ENCODE results near the gene SLC11A2. TPM values are rescaled to one million over a fixed set of nuclear protein-coding genes. Genes with fewer than 3 reads are reported as not detected.

The SLC11A2 gene
- total and polyA plus RNA-seq, 9 of the 15 experiments (the other 6 are each of a cell fraction or from before 2014, with no cell fraction given): 21.1 to 54.0 (median 32.9) TPM

DNA sequence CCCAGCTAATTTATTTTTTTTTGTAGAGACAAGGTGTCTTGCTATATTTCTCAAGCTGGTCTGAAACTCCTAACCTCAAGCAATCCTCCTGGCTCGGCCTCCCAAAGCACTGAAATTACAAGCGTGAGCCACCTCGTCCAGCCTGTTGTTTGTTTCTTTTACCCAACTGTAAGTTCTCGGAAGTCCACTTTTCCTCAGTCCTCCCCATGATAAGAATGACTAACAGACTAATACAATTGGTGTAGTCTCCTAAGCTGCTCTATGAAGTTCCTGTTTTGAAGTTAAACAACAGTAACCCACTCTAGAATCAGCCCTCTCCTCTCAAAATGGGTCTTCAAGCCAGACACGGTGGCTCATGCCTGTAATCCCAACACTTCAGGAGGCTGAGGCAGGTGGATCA, 37.3 kb downstream of the SLC11A2 start:
- ChIA-PET POLR2A (no interaction called here), CTCF (ENCODE audit: low intra/inter-chr PET ratio) (interaction anchor here (0.6 to 1.3 kb wide), 2 partner anchors 163 to 171 kb away, joined by 3 to 8 read pairs; no protein-coding TSS in a partner anchor)
- Histone ChIP-seq H3K36me3 (ENCODE audit: control insufficient read depth, insufficient read depth, low read length) (peaks cover 69% of the 10 kb centered on the region), H3K79me2 (ENCODE audit: control insufficient read depth, insufficient read depth, low read length) (no peaks in the 10 kb centered on the region), H2AFZ (ENCODE audit: low read depth, low read length) (no peak overlapping the region), H3K4me1 (replicated peaks in 1 of 2; ENCODE audit: control insufficient read depth in 2 of 2, insufficient read depth in 2 of 2, low read length in 2 of 2) (no peaks in the 10 kb centered on the region), H3K9me3 (replicated peaks; ENCODE audit: control insufficient read depth, insufficient read depth, low read depth, low read length) (no peaks in the 10 kb centered on the region), H3K9me1 (ENCODE audit: control insufficient read depth, insufficient read depth, low read length) (no peaks in the 10 kb centered on the region), H3K4me3 (no peak overlapping the region), H3K9ac (ENCODE audit: insufficient read depth in 1 of 2, low read depth in 2 of 2, low read length in 2 of 2) (no peak overlapping the region), H3K27me3 (ENCODE audit: control insufficient read depth in 2 of 2, insufficient read depth in 2 of 2, low read length in 2 of 2) (no peaks in the 10 kb centered on the region), H3K4me2 (ENCODE audit: insufficient read depth, low read length) (no peak overlapping the region), H4K20me1 (replicated peaks; ENCODE audit: control insufficient read depth, insufficient read depth, low read length) (no peaks in the 10 kb centered on the region), H3K27ac (ENCODE audit: extremely low read depth, low read depth, low read length) (no peak overlapping the region)
- intact Hi-C loops (cut with micrococcal nuclease) (loop anchor here (2.0 to 5.0 kb wide), 2 partner anchors 36 to 363 kb away; no protein-coding TSS in a partner anchor), in situ Hi-C loops (cut with MboI) (no loop called here)
- DNase-seq (ENCODE audit: extremely low read depth in 1 of 4, low spot score in 3 of 4) (no peak), ATAC-seq (no peak), FAIRE-seq (no peak)
- 69% methylated on average over 5 of the region's 5 CpGs for WGBS (ENCODE audit: insufficient coverage, low coverage, missing lambda C conversion rate)
- TF ChIP-seq WHSC1 (IDR thresholded peaks at IDR 0.05; ENCODE audit: low read length) (no peak), ZNF175 (CRISPR knock-in tag; IDR thresholded peaks at IDR 0.05; ENCODE audit: low read depth) (no peak), HMG20B (CRISPR knock-in tag; IDR thresholded peaks at IDR 0.05) (no peak), CBFB (CRISPR knock-in tag; IDR thresholded peaks at IDR 0.05) (no peak), ZNF586 (CRISPR knock-in tag; conservative IDR thresholded peaks at IDR 0.05) (no peak), ZNF12 (CRISPR knock-in tag; IDR thresholded peaks at IDR 0.05) (no peak)
- TF ChIP-seq, protein P1, sequence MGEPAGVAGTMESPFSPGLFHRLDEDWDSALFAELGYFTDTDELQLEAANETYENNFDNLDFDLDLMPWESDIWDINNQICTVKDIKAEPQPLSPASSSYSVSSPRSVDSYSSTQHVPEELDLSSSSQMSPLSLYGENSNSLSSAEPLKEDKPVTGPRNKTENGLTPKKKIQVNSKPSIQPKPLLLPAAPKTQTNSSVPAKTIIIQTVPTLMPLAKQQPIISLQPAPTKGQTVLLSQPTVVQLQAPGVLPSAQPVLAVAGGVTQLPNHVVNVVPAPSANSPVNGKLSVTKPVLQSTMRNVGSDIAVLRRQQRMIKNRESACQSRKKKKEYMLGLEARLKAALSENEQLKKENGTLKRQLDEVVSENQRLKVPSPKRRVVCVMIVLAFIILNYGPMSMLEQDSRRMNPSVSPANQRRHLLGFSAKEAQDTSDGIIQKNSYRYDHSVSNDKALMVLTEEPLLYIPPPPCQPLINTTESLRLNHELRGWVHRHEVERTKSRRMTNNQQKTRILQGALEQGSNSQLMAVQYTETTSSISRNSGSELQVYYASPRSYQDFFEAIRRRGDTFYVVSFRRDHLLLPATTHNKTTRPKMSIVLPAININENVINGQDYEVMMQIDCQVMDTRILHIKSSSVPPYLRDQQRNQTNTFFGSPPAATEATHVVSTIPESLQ (CRISPR knock-in tag; IDR thresholded peaks at IDR 0.05): no peak
- BruUV-seq (replicated peaks): no TSS peak
